H1 (cell line): ENCODE data around the gene CHD2. TPM values are rescaled to one million over a fixed set of nuclear protein-coding genes. Genes with fewer than 3 reads are reported as not detected.

Source experiments
- CTCF ChIA-PET: fragments of 300-600 bp; sonication (Branson Sonifier 250); formaldehyde crosslinking; loops from one replicate; lab custom pipeline; 2021; ENCODE audit not compliant: partially characterized antibody; lab: Charles Lee
- POLR2A ChIA-PET: fragments of 300-600 bp; sonication (Branson Sonifier 250); formaldehyde crosslinking; loops from one replicate; lab custom pipeline; 2021; ENCODE audit warnings: inconsistent platforms; ENCODE audit not compliant: partially characterized antibody; lab: Charles Lee
- DNase-seq, 2 experiments: peaks; one replicate each; pipeline versions ENCODE4 v3.0.0 to v3.0.0-alpha.2; 2010 to 2022; ENCODE audit warnings: low spot score in 2 of 2, low read depth in 1 of 2, mixed read lengths in 1 of 2
- FAIRE-seq: peaks from 2 replicates; lab custom pipeline; 2011; peaks lifted over from hg19 to GRCh38; lab: Jason Lieb, UNC
- H2AFZ ChIP-seq: 2 replicates; pipeline ENCODE4 v1.8.1; 2012; ENCODE audit warnings: low read length, inconsistent platforms
- H2AK5ac ChIP-seq: 2 replicates; pipeline ENCODE4 v1.6.1; 2013; ENCODE audit warnings: low read depth, low read length
- H2BK120ac ChIP-seq: replicated peaks from 2 replicates; pipeline ENCODE3; 2013; ENCODE audit warnings: low read depth, low read length, inconsistent platforms
- H2BK12ac ChIP-seq: 2 replicates; pipeline ENCODE4 v1.6.1; 2013; ENCODE audit warnings: low read depth, low read length
- H2BK15ac ChIP-seq: 2 replicates; pipeline ENCODE4 v1.6.1; 2013; ENCODE audit warnings: low read length
- H2BK20ac ChIP-seq: 2 replicates; pipeline ENCODE4 v1.6.1; 2013; ENCODE audit warnings: low read length
- H2BK5ac ChIP-seq: 2 replicates; pipeline ENCODE4 v1.6.1; 2013; ENCODE audit warnings: low read depth, low read length
- H3K14ac ChIP-seq: 2 replicates; pipeline ENCODE4 v1.6.1; 2013; ENCODE audit warnings: inconsistent platforms; ENCODE audit not compliant: insufficient read length
- H3K18ac ChIP-seq: 2 replicates; pipeline ENCODE4 v1.6.1; 2013; ENCODE audit warnings: low read length; ENCODE audit errors: extremely low read depth
- H3K23ac ChIP-seq: 2 replicates; pipeline ENCODE4 v1.6.1; 2013; ENCODE audit warnings: inconsistent platforms; ENCODE audit not compliant: insufficient read length
- H3K23me2 ChIP-seq: 2 replicates; pipeline ENCODE4 v1.6.1; 2013; ENCODE audit warnings: low read depth, low read length
- H3K27ac ChIP-seq: 2 replicates; pipeline ENCODE4 v1.6.1; 2011; ENCODE audit warnings: low read depth, low read length, inconsistent platforms
- H3K27me3 ChIP-seq, 4 experiments: replicated peaks in 1 of 4; 1 replicate in 1 of 4; 2 replicates in 3 of 4; pipeline versions ENCODE4 v1.6.1 to v1.8.1; 2011 to 2013; ENCODE audit warnings: low read length in 3 of 4, mild to moderate bottlenecking in 3 of 4, inconsistent platforms in 2 of 4, mixed read lengths in 2 of 4, moderate library complexity in 1 of 4; ENCODE audit not compliant: control insufficient read depth in 3 of 4, insufficient read depth in 3 of 4; ENCODE audit errors: extremely low read depth in 1 of 4
- H3K36me3 ChIP-seq, 4 experiments: 2 replicates each; pipeline versions ENCODE4 v1.6.1 to v1.8.1; 2011 to 2013; ENCODE audit warnings: mild to moderate bottlenecking in 4 of 4, low read length in 3 of 4, moderate library complexity in 2 of 4, control low read depth in 1 of 4, inconsistent platforms in 1 of 4; ENCODE audit not compliant: insufficient read depth in 4 of 4, control insufficient read depth in 2 of 4
- H3K4ac ChIP-seq: replicated peaks from 2 replicates; pipeline ENCODE3; 2013; ENCODE audit warnings: low read length, low read depth, mixed read lengths, inconsistent platforms; ENCODE audit not compliant: insufficient read length
- H3K4me1 ChIP-seq, 4 experiments: replicated peaks in 1 of 4; 1 replicate in 1 of 4; 2 replicates in 3 of 4; pipeline versions ENCODE4 v1.6.1 to v1.8.1; 2011 to 2013; ENCODE audit warnings: low read length in 3 of 4, inconsistent platforms in 2 of 4, mixed read lengths in 1 of 4; ENCODE audit not compliant: insufficient read depth in 4 of 4, control insufficient read depth in 3 of 4
- H3K4me2 ChIP-seq, 2 experiments: 2 replicates each; pipeline versions ENCODE4 v1.6.1 to v1.8.1; 2011 to 2013; ENCODE audit warnings: low read depth in 2 of 2, low read length in 2 of 2, control low read depth in 1 of 2, inconsistent platforms in 1 of 2, mild to moderate bottlenecking in 1 of 2; ENCODE audit not compliant: insufficient read depth in 1 of 2
- H3K4me3 ChIP-seq, 4 experiments: fragments of 200-600, 300-600 bp in 1 of 4; sonication (generic), shearing (Covaris generic), sonication (Bioruptor Twin) in 1 of 4; 2 replicates each; pipeline versions ENCODE4 v1.5.1 to v1.8.1; 2011 to 2016; ENCODE audit warnings: low read length in 4 of 4, low read depth in 3 of 4, control low read depth in 2 of 4, inconsistent platforms in 2 of 4, mild to moderate bottlenecking in 2 of 4, mixed read lengths in 1 of 4, moderate library complexity in 1 of 4; ENCODE audit not compliant: insufficient read depth in 2 of 4; ENCODE audit errors: extremely low read depth in 1 of 4
- H3K56ac ChIP-seq: replicated peaks from 2 replicates; pipeline ENCODE3; 2013; ENCODE audit warnings: low read depth, mild to moderate bottlenecking, mixed read lengths, low read length, inconsistent platforms; ENCODE audit not compliant: insufficient read length
- H3K79me1 ChIP-seq: 2 replicates; pipeline ENCODE4 v1.6.1; 2013; ENCODE audit warnings: low read depth, low read length, control low read depth
- H3K79me2 ChIP-seq, 2 experiments: 2 replicates each; pipeline versions ENCODE4 v1.6.1 to v1.8.1; 2012 to 2013; ENCODE audit warnings: low read length in 2 of 2, mild to moderate bottlenecking in 2 of 2, inconsistent platforms in 1 of 2; ENCODE audit not compliant: insufficient read depth in 2 of 2, control insufficient read depth in 1 of 2
- H3K9ac ChIP-seq, 4 experiments: replicated peaks in 1 of 4; 1 replicate in 1 of 4; 2 replicates in 3 of 4; pipeline versions ENCODE4 v1.6.1 to v1.8.1; 2011 to 2013; ENCODE audit warnings: low read depth in 3 of 4, low read length in 3 of 4, control low read depth in 2 of 4, mild to moderate bottlenecking in 2 of 4, moderate library complexity in 2 of 4, inconsistent platforms in 1 of 4; ENCODE audit errors: extremely low read depth in 1 of 4
- H3K9me3 ChIP-seq, 2 experiments: 2 replicates each; pipeline versions ENCODE4 v1.6.1 to v1.8.1; 2012 to 2013; ENCODE audit warnings: mild to moderate bottlenecking in 2 of 2, moderate library complexity in 2 of 2, control low read depth in 1 of 2, inconsistent platforms in 1 of 2, low read depth in 1 of 2, low read length in 1 of 2, mixed read lengths in 1 of 2; ENCODE audit not compliant: insufficient read depth in 2 of 2
- H4K20me1 ChIP-seq, 2 experiments: replicated peaks in 1 of 2; 2 replicates each; pipeline versions ENCODE3 to v1.8.1; 2011 to 2013; ENCODE audit warnings: inconsistent platforms in 2 of 2, low read length in 2 of 2, mild to moderate bottlenecking in 1 of 2; ENCODE audit not compliant: insufficient read depth in 2 of 2, control insufficient read depth in 1 of 2
- H4K5ac ChIP-seq: 2 replicates; pipeline ENCODE4 v1.6.1; 2013; ENCODE audit warnings: low read length, low read depth, mixed read lengths, inconsistent platforms; ENCODE audit not compliant: insufficient read length
- H4K8ac ChIP-seq: 2 replicates; pipeline ENCODE4 v1.8.0; 2013; ENCODE audit warnings: mild to moderate bottlenecking, moderate library complexity, low read length, inconsistent platforms; ENCODE audit not compliant: insufficient read depth; ENCODE audit errors: extremely low read depth
- H4K91ac ChIP-seq: replicated peaks from 2 replicates; pipeline ENCODE3; 2013; ENCODE audit warnings: low read length, mixed read lengths, inconsistent platforms; ENCODE audit not compliant: insufficient read length
- ASH2L ChIP-seq: fragments of 200-600, 300-600 bp; sonication (generic); IDR thresholded peaks from one replicate; pipeline ENCODE4 v1.7.1; 2017; ENCODE audit warnings: low read length
- ATF3 ChIP-seq: IDR thresholded peaks from 2 replicates; pipeline ENCODE4 v1.6.1; 2011; ENCODE audit warnings: low read depth, mild to moderate bottlenecking, low read length; ENCODE audit not compliant: insufficient read depth
- BCL11A ChIP-seq, 2 experiments: IDR thresholded peaks; one replicate each; pipeline ENCODE4 v1.6.1; 2011; ENCODE audit warnings: low read depth in 2 of 2, low read length in 2 of 2, mild to moderate bottlenecking in 2 of 2
- CBX5 ChIP-seq: fragments of 300-800, 300-1000 bp; sonication (generic); IDR thresholded peaks from 2 replicates; pipeline ENCODE4 v1.7.1; 2016; ENCODE audit warnings: antibody characterized with exemption, low read length, low read depth
- GABPA ChIP-seq: IDR thresholded peaks from 2 replicates; pipeline ENCODE4 v1.6.1; 2011; ENCODE audit warnings: mild to moderate bottlenecking, low read length, moderate library complexity, borderline replicate concordance; ENCODE audit not compliant: insufficient read depth
- HDAC2 ChIP-seq, 2 experiments: fragments of 300-600 bp in 1 of 2; sonication (generic) in 1 of 2; IDR thresholded peaks; 2 replicates each; pipeline ENCODE4 v1.6.1; 2011 to 2012; ENCODE audit warnings: low read depth in 2 of 2, low read length in 2 of 2, mild to moderate bottlenecking in 2 of 2, moderate library complexity in 2 of 2, borderline replicate concordance in 1 of 2, inconsistent platforms in 1 of 2
- NRF1 ChIP-seq: IDR thresholded peaks from 2 replicates; pipeline ENCODE4 v1.6.1; 2011; ENCODE audit warnings: mild to moderate bottlenecking, low read depth, low read length, improper control_type of control experiment
- PHF8 ChIP-seq: fragments of 200-600 bp; sonication (generic); conservative IDR thresholded peaks from 2 replicates; pipeline ENCODE4 v1.7.1; 2012; ENCODE audit warnings: low read depth, mild to moderate bottlenecking, inconsistent platforms, low read length, moderate library complexity
- TAF7 ChIP-seq: optimal IDR thresholded peaks from 2 replicates; pipeline ENCODE3; 2011; ENCODE audit warnings: low read depth, mild to moderate bottlenecking, inconsistent platforms, low read length, moderate library complexity, borderline replicate concordance
- TEAD4 ChIP-seq: IDR thresholded peaks from 2 replicates; pipeline ENCODE4 v1.6.1; 2012; ENCODE audit warnings: low read depth, low read length, inconsistent platforms, mixed read lengths
- WGBS, 2 experiments: shearing (Covaris generic) in 1 of 2; methylation state at CpG; one replicate each; pipeline versions ENCODE4 v1.1.6 to v1.1.7; 2013 to 2015; ENCODE audit warnings: low lambda C conversion rate in 2 of 2, mixed read lengths in 2 of 2, inconsistent platforms in 1 of 2, low coverage in 1 of 2, missing lambda C conversion rate in 1 of 2; ENCODE audit not compliant: insufficient replicate concordance in 2 of 2, insufficient coverage in 1 of 2, insufficient read length in 1 of 2; ENCODE audit errors: extremely low coverage in 1 of 2, missing lambda C conversion rate in 1 of 2; 5-methylcytosine and 5-hydroxymethylcytosine counted together
- polyA plus RNA-seq, 7 experiments: library from polyadenylated mRNA; depleted of rRNA in 3 of 7; stranded (reverse) in 5 of 7; unstranded in 2 of 7; fragments of >200 nt in 5 of 7; fragments of 200-250 nt in 2 of 7; gene quantifications; 1 replicate in 5 of 7; 2 replicates in 1 of 7; 4 replicates in 1 of 7; pipeline versions ENCODE4 v1.2.1 to v1.2.3, GENCODE V29; 2011 to 2013; ENCODE audit warnings: missing spikeins in 2 of 7, mixed read lengths in 2 of 7
- total RNA-seq: library from RNA; stranded (reverse); fragmentation: NEBNext Ultra II Directional; extraction: Animal tissue kit (Norgen Biotek cat#: 25700); gene quantifications from 2 replicates; pipeline ENCODE4 v1.2.1, GENCODE V29; 2021

Gene CHD2
- total and polyA plus RNA-seq, 2 of the 8 experiments (the other 6 are each of a cell fraction or from before 2014, with no cell fraction given) = 28.8 to 70.0 TPM

GRCh38 chr15:93070551-93071296 lies 170.6 kb downstream of the CHD2 start:
- peaks cover 31 to 33% of the 10 kb centered on the region in 2 experiments for H4K20me1 ChIP-seq
- H3K9me3 ChIP-seq = no peaks in the 10 kb centered on the region
- H2BK20ac ChIP-seq = no peak overlapping the region
- peak overlapping the region in 1 of 4 experiments; percentile 3; a peak in 2 of 7 replicates for H3K9ac ChIP-seq
- CTCF ChIA-PET = interaction anchor here (1.0 to 7.4 kb wide), 8 partner anchors 12 to 1049 kb away, joined by 3 to 56 read pairs (median 5); partner anchors contain the start of gene RGMA
- H2BK15ac ChIP-seq = no peak overlapping the region
- DNase-seq (no peak), FAIRE-seq (no peak)
- peaks cover 8 to 40% (median 26%) of the 10 kb centered on the region in 4 experiments; a peak in 6 of 7 replicates for H3K4me1 ChIP-seq
- H2BK12ac ChIP-seq = no peak overlapping the region
- H3K18ac ChIP-seq = peak overlapping the region; percentile 62; the same call in 1 of the 2 replicates
- no peak overlapping the region for H3K4ac ChIP-seq
- TF ChIP-seq GABPA = no peak
- no peak for TF ChIP-seq TEAD4
- TF ChIP-seq CBX5 = no peak
- no peak for TF ChIP-seq BCL11A (IDR thresholded peaks at IDR 0.05; ENCODE audit: low read depth in 2 of 2, low read length in 2 of 2)
- TF ChIP-seq ASH2L = no peak
- TF ChIP-seq ATF3 = no peak
- no peak for TF ChIP-seq HDAC2 (IDR thresholded peaks at IDR 0.05; ENCODE audit: borderline replicate concordance in 1 of 2, low read depth in 2 of 2, low read length in 2 of 2)
- no peak for TF ChIP-seq TAF7
- TF ChIP-seq NRF1 = no peak
- no peak for TF ChIP-seq PHF8
- peak overlapping the region; percentile 78 to 79 for H3K4me2 ChIP-seq
- peaks cover 9% of the 10 kb centered on the region; the same call in 1 of the 2 replicates for H3K23me2 ChIP-seq
- no peak overlapping the region for H3K27ac ChIP-seq
- 0 out of 2 replicates have a peak overlapping the region, but pooled peaks have one; percentile 35 for H2BK5ac ChIP-seq
- H3K14ac ChIP-seq = no peak overlapping the region
- peaks cover 23 to 79% of the 10 kb centered on the region in 2 experiments for H3K79me2 ChIP-seq
- H3K23ac ChIP-seq = no peak overlapping the region
- H2AK5ac ChIP-seq = no peak overlapping the region
- H4K8ac ChIP-seq = no peak overlapping the region
- no peak overlapping the region for H3K56ac ChIP-seq
- peaks cover 15% of the 10 kb centered on the region for H3K79me1 ChIP-seq
- no peak overlapping the region for H4K5ac ChIP-seq
- H3K27me3 ChIP-seq = peaks cover 0 to 8% (median 7%) of the 10 kb centered on the region in 4 experiments; a peak in 5 of 7 replicates
- peak overlapping the region; percentile 66 to 94 (median 88); a peak in 7 of 8 replicates for H3K4me3 ChIP-seq
- H2BK120ac ChIP-seq = no peak overlapping the region
- H4K91ac ChIP-seq = no peak overlapping the region
- POLR2A ChIA-PET = interaction anchor here (1.0 to 7.8 kb wide), 4 partner anchors 9 to 109 kb away, joined by 3 to 62 read pairs (median 4); no protein-coding TSS in a partner anchor
- peaks cover 0 to 28% (median 4%) of the 10 kb centered on the region in 4 experiments; a peak in 4 of 8 replicates for H3K36me3 ChIP-seq
- 50% methylated on average over 10 of the region's 10 CpGs; no CpG with 5 or more reads in 1 of the 2 experiments for WGBS, 2 experiments
- no peak overlapping the region for H2AFZ ChIP-seq
